ENCODE results near the gene ZCCHC8.
"Not testable (repeated sequence)": the region's sequence is repeated elsewhere in the genome, so short reads cannot be mapped to it uniquely, and the experiment has no call there.

ZCCHC8 gene

GRCh38 chr12:122501489-122501989 is 807 bp upstream of the ZCCHC8 start:
- TF ChIP-seq CREB5 (CRISPR knock-in tag; IDR thresholded peaks at IDR 0.05; ENCODE audit: low read depth) (no peak), ESRRG (CRISPR knock-in tag; IDR thresholded peaks at IDR 0.05) (no peak), POU6F1 (CRISPR knock-in tag; IDR thresholded peaks at IDR 0.05; ENCODE audit: borderline replicate concordance, low read depth) (no peak), OSR1 (CRISPR knock-in tag; IDR thresholded peaks at IDR 0.05) (no peak), TCF4 (CRISPR knock-in tag; IDR thresholded peaks at IDR 0.05; ENCODE audit: borderline replicate concordance) (no peak), ZFP3 (CRISPR knock-in tag; IDR thresholded peaks at IDR 0.05) (no peak), ZNF70 (CRISPR knock-in tag; IDR thresholded peaks at IDR 0.05) (no peak), ZC3H10 (CRISPR knock-in tag; IDR thresholded peaks at IDR 0.05) (no peak), ZNF565 (CRISPR knock-in tag; conservative IDR thresholded peaks at IDR 0.05; ENCODE audit: low read depth) (no peak), ISL1 (CRISPR knock-in tag; IDR thresholded peaks at IDR 0.05) (no peak), GLIS3 (CRISPR knock-in tag; IDR thresholded peaks at IDR 0.05) (no peak)

GRCh38 chr12:122499991-122500684 is 594 bp downstream of the ZCCHC8 start:
- TF ChIP-seq CSDC2 (CRISPR knock-in tag; IDR thresholded peaks at IDR 0.05) (no peak), ESRRG (CRISPR knock-in tag; IDR thresholded peaks at IDR 0.05) (no peak), PATZ1 (CRISPR knock-in tag; IDR thresholded peaks at IDR 0.05; ENCODE audit: borderline replicate concordance) (no peak)
- peak; percentile 37 for ATAC-seq

More at GRCh38 chr12:122501489-122501989, 807 bp upstream of the ZCCHC8 start:
- ATAC-seq: no peak

GRCh38 chr12:122495258-122495657 is 5.5 kb downstream of the ZCCHC8 start:
- no peak for ATAC-seq
- no peak for TF ChIP-seq OSR1 (CRISPR knock-in tag; IDR thresholded peaks at IDR 0.05)
- no peak for TF ChIP-seq RARB (CRISPR knock-in tag; IDR thresholded peaks at IDR 0.05)
- TF ChIP-seq PPARA (CRISPR knock-in tag; IDR thresholded peaks at IDR 0.05; ENCODE audit: borderline replicate concordance): no peak
- no peak for TF ChIP-seq CSRNP3 (CRISPR knock-in tag; IDR thresholded peaks at IDR 0.05)
- no peak for TF ChIP-seq ZFP3 (CRISPR knock-in tag; IDR thresholded peaks at IDR 0.05)
- no peak for TF ChIP-seq TCF4 (CRISPR knock-in tag; IDR thresholded peaks at IDR 0.05; ENCODE audit: borderline replicate concordance)
- no peak for TF ChIP-seq TOX (CRISPR knock-in tag; IDR thresholded peaks at IDR 0.05; ENCODE audit: borderline replicate concordance)
- no peak for TF ChIP-seq CREB5 (CRISPR knock-in tag; IDR thresholded peaks at IDR 0.05; ENCODE audit: low read depth)
- no peak for TF ChIP-seq ZNF8 (CRISPR knock-in tag; IDR thresholded peaks at IDR 0.05)
- TF ChIP-seq ZFP30 (CRISPR knock-in tag; IDR thresholded peaks at IDR 0.05): no peak
- TF ChIP-seq TSHZ2 (CRISPR knock-in tag; IDR thresholded peaks at IDR 0.05): no peak
- no peak for TF ChIP-seq ESRRG (CRISPR knock-in tag; IDR thresholded peaks at IDR 0.05)

- not testable (repeated sequence) for ATAC-seq
Measured at GRCh38 chr12:122493222-122493621, 7.5 kb downstream of the ZCCHC8 start.
